DMS79 treated with DMSO at 0.1 percent for 48 hours (cell line): ENCODE data around the gene GPR82.
"Not testable (repeated sequence)": the region's sequence is repeated elsewhere in the genome, so short reads cannot be mapped to it uniquely, and the experiment has no call there.

Experiments
- DNase-seq: peaks from one replicate; lab custom pipeline; 2025; lab: John Stamatoyannopoulos, UW

Gene GPR82

GRCh38 chrX:41723826-41724225 is at the start of gene GPR82:
Gene GPR82, plus strand, starts transcription at chrX:41724181. Its CDS starts 2,846 bp downstream, at chrX:41727027.
- no peak for DNase-seq

GRCh38 chrX:41676361-41676760 is 47.6 kb upstream of the GPR82 start:
- DNase-seq: not testable (repeated sequence)

- DNase-seq: no peak
These were observed 46.6 kb upstream of the GPR82 start for GRCh38 chrX:41677183-41678060.

- DNase-seq: no peak
These were observed 39.8 kb upstream of the GPR82 start for GRCh38 chrX:41684138-41684537.

GRCh38 chrX:41684940-41685339 is 39.0 kb upstream of the GPR82 start:
- no peak for DNase-seq

GRCh38 chrX:41686788-41687187 is 37.2 kb upstream of the GPR82 start:
- DNase-seq: no peak

GRCh38 chrX:41688156-41688555 is 35.8 kb upstream of the GPR82 start:
- DNase-seq: no peak

GRCh38 chrX:41688835-41689234 is 35.1 kb upstream of the GPR82 start, which contains the start of gene GPR34:
Gene GPR34, plus strand, starts transcription at chrX:41688973. Its CDS starts 6,661 bp downstream, at chrX:41695634.
- no peak for DNase-seq

GRCh38 chrX:41689711-41690110 is 34.3 kb upstream of the GPR82 start:
- no peak for DNase-seq

GRCh38 chrX:41692162-41692749 is 31.7 kb upstream of the GPR82 start:
- DNase-seq: peak; percentile 30

GRCh38 chrX:41693024-41693423 is 31.0 kb upstream of the GPR82 start:
- no peak for DNase-seq

- no peak for DNase-seq
These were observed 28.6 kb upstream of the GPR82 start for GRCh38 chrX:41695426-41695825.

- no peak for DNase-seq
These were observed 20.4 kb upstream of the GPR82 start for GRCh38 chrX:41703574-41704029.

GRCh38 chrX:41705042-41705441 is 18.9 kb upstream of the GPR82 start:
- no peak for DNase-seq

GRCh38 chrX:41705680-41706374 is 18.2 kb upstream of the GPR82 start:
- no peak for DNase-seq

GRCh38 chrX:41707218-41707617 is 16.8 kb upstream of the GPR82 start:
- no peak for DNase-seq

GRCh38 chrX:41708486-41708885 is 15.5 kb upstream of the GPR82 start:
- DNase-seq: no peak

GRCh38 chrX:41711021-41711667 is 12.8 kb upstream of the GPR82 start:
- DNase-seq: no peak

- no peak for DNase-seq
These were observed 7.8 kb upstream of the GPR82 start for GRCh38 chrX:41716222-41716621.

GRCh38 chrX:41716767-41717473 is 7.1 kb upstream of the GPR82 start:
- no peak for DNase-seq

- no peak for DNase-seq
These were observed 5.3 kb upstream of the GPR82 start for GRCh38 chrX:41718481-41719235.
